Loucy (cell line): Measurements from ENCODE around the gene DGKI.

Source experiments
- EZH2phosphoT487 ChIP-seq: fragments of 200-600 bp; IDR thresholded peaks from 2 replicates; pipeline ENCODE4 v1.6.1; 2018; ENCODE audit warnings: antibody characterized with exemption, mild to moderate bottlenecking, moderate library complexity, borderline replicate concordance
- TF ChIP-seq, protein P1 (sequence below): fragments of 200-600 bp; sonication (generic); conservative IDR thresholded peaks from 2 replicates; pipeline ENCODE4 v1.5.1; 2014; ENCODE audit warnings: mild to moderate bottlenecking, antibody characterized with exemption, low read length

DNA sequence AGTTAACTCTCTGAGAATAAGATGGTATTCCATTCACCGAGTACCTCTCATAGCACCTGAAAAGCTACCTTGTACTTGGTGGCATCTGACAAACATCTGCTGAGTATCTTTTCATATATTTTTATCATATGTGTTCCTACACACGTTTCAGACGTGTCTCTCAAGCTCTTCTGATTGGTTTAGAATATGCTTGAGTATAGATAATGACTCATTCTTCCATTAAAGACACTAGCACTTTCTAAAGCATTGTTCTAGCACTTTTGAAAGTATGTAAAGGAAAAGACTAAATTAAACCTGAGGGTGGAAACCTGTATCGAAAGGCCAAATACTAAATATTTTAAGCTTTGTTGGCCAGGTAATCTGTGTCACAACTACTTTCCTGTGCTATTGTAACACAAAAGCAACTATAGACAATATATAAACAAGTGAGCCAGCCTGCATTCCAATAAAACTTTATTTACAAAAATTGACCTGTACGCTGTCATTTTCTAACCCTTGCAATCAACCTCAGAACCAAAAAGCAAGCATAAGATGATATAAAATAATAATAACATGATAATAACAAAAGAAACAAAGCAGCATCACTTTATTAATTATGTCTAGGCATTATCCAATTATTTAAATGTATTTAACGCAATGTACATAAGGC lies 95.3 kb downstream of the DGKI start:
- TF ChIP-seq, protein P1, sequence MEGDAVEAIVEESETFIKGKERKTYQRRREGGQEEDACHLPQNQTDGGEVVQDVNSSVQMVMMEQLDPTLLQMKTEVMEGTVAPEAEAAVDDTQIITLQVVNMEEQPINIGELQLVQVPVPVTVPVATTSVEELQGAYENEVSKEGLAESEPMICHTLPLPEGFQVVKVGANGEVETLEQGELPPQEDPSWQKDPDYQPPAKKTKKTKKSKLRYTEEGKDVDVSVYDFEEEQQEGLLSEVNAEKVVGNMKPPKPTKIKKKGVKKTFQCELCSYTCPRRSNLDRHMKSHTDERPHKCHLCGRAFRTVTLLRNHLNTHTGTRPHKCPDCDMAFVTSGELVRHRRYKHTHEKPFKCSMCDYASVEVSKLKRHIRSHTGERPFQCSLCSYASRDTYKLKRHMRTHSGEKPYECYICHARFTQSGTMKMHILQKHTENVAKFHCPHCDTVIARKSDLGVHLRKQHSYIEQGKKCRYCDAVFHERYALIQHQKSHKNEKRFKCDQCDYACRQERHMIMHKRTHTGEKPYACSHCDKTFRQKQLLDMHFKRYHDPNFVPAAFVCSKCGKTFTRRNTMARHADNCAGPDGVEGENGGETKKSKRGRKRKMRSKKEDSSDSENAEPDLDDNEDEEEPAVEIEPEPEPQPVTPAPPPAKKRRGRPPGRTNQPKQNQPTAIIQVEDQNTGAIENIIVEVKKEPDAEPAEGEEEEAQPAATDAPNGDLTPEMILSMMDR, result no peak
- TF ChIP-seq EZH2phosphoT487, result no peak
